Karpas-422 (cell line): Measurements from ENCODE around the gene SH3BP5L. TPM values are rescaled to one million over a fixed set of nuclear protein-coding genes. Genes with fewer than 3 reads are reported as not detected.

Experiments
- DNase-seq: peaks from one replicate; pipeline ENCODE4 v3.0.0-alpha.2; 2015
- H2AFZ ChIP-seq: fragments of 200-600 bp; sonication (generic); 2 replicates; pipeline ENCODE4 v1.6.1; 2014; ENCODE audit warnings: antibody characterized with exemption, low read length, mixed read lengths
- H3K27ac ChIP-seq: fragments of 200-600 bp; sonication (generic); 2 replicates; pipeline ENCODE4 v1.5.1; 2014; ENCODE audit warnings: mild to moderate bottlenecking, low read length, moderate library complexity
- H3K27me3 ChIP-seq: fragments of 200-600 bp; sonication (generic); 2 replicates; pipeline ENCODE4 v1.6.1; 2014; ENCODE audit warnings: low read length, mixed read lengths
- H3K36me3 ChIP-seq: fragments of 200-600 bp; sonication (generic); 2 replicates; pipeline ENCODE4 v1.6.1; 2014; ENCODE audit warnings: low read length, mixed read lengths; ENCODE audit not compliant: insufficient read depth
- H3K4me1 ChIP-seq: fragments of 200-600 bp; sonication (generic); 2 replicates; pipeline ENCODE4 v1.6.1; 2014; ENCODE audit warnings: mild to moderate bottlenecking, low read length, mixed read lengths
- H3K4me2 ChIP-seq: fragments of 200-600 bp; sonication (generic); 2 replicates; pipeline ENCODE4 v1.6.1; 2014; ENCODE audit warnings: low read length, low read depth, mild to moderate bottlenecking; ENCODE audit not compliant: poor library complexity, severe bottlenecking
- H3K4me3 ChIP-seq: fragments of 200-600 bp; sonication (generic); 2 replicates; pipeline ENCODE4 v1.5.1; 2014; ENCODE audit warnings: mild to moderate bottlenecking, antibody characterized with exemption, low read length, mixed read lengths
- H3K79me2 ChIP-seq: fragments of 200-600 bp; sonication (generic); 2 replicates; pipeline ENCODE4 v1.6.1; 2014; ENCODE audit warnings: mild to moderate bottlenecking, low read length, mixed read lengths
- H3K9ac ChIP-seq: fragments of 200-600 bp; sonication (generic); 2 replicates; pipeline ENCODE4 v1.6.0; 2014; ENCODE audit warnings: low read length
- H3K9me2 ChIP-seq: fragments of 200-600 bp; sonication (generic), shearing (Covaris generic); replicated peaks from 2 replicates; pipeline ENCODE4 v1.6.0; 2014; ENCODE audit warnings: mild to moderate bottlenecking, low read length, moderate library complexity; ENCODE audit not compliant: insufficient read depth
- H3K9me3 ChIP-seq: fragments of 300-700, 200-600 bp; sonication (generic); 2 replicates; pipeline ENCODE4 v1.6.1; 2014; ENCODE audit warnings: low read length, mixed read lengths
- H4K20me1 ChIP-seq: fragments of 200-600 bp; sonication (generic); 2 replicates; pipeline ENCODE4 v1.6.1; 2014; ENCODE audit warnings: mild to moderate bottlenecking, antibody characterized with exemption, low read length, low read depth; ENCODE audit not compliant: insufficient read depth
- total RNA-seq: library from RNA; depleted of rRNA; stranded (reverse); fragments of >200 nt; shearing (Covaris generic); gene quantifications from 2 replicates; pipeline ENCODE4 v1.2.3, GENCODE V29; 2014; ENCODE audit warnings: low replicate concordance

Gene SH3BP5L
- total RNA-seq, 1 experiment from 2014 or later = 14.6 TPM

DNA sequence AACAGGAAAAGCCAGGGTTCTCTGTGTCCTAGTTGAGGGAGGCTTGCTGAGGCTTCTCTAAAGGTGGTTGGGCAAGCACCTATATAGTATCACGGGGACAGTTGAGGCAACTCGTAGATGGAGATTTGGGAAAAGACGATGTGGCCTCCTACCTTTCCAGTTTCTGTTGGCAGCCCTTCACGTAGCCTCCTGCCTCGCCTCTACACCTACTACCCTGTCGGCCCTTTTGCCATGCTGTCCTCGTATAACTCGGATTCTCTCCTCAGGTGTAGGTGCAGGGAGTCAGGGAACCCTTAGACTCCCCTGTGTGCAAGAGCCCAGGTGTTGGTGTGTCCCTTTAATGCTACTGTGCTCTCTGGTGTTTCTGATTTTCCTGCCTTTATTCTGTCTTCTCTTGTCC lies 22.9 kb upstream of the SH3BP5L start:
- Histone ChIP-seq H3K9me3 (no peaks in the 10 kb centered on the region), H4K20me1 (no peaks in the 10 kb centered on the region), H3K4me2 (no peak overlapping the region), H3K36me3 (peaks cover 24% of the 10 kb centered on the region; the same call in 1 of the 2 replicates), H3K9me2 (no peaks in the 10 kb centered on the region), H3K27ac (no peak overlapping the region), H3K27me3 (no peaks in the 10 kb centered on the region), H3K79me2 (peaks cover 8% of the 10 kb centered on the region; the same call in 1 of the 2 replicates), H3K9ac (no peak overlapping the region), H2AFZ (no peak overlapping the region), H3K4me1 (peaks cover 10% of the 10 kb centered on the region), H3K4me3 (no peak overlapping the region)
- no peak for DNase-seq

DNA sequence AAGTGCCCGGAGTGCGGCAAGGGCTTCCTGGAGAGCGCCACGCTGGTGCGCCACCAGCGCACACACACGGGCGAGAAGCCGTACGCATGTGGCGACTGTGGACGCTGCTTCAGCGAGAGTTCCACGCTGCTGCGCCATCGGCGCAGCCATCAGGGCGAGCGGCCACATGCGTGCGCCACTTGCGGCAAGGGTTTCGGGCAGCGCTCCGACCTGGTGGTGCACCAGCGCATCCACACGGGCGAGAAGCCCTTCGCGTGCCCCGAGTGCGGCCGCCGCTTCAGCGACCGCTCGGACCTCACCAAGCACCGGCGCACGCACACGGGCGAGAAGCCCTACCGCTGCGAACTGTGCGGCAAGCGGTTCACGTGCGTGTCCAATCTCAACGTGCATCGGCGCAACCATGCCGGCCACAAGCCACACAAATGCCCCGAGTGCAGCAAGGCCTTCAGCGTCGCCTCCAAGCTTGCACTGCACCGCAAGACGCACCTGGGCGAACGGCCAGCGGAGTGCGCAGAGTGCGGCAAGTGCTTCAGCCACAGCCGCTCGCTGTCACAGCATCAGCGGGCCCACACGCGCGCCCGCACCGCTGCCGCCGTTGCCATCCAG lies 22.3 kb upstream of the SH3BP5L start:
- Histone ChIP-seq H4K20me1 (no peaks in the 10 kb centered on the region), H3K9me3 (no peaks in the 10 kb centered on the region), H3K27ac (no peak overlapping the region), H3K9ac (no peak overlapping the region), H3K27me3 (no peaks in the 10 kb centered on the region), H3K4me2 (no peak overlapping the region), H2AFZ (no peak overlapping the region), H3K9me2 (no peaks in the 10 kb centered on the region), H3K79me2 (peaks cover 11% of the 10 kb centered on the region), H3K36me3 (peaks cover 24% of the 10 kb centered on the region; the same call in 1 of the 2 replicates), H3K4me3 (no peak overlapping the region), H3K4me1 (peaks cover 13% of the 10 kb centered on the region)
- DNase-seq = no peak

DNA sequence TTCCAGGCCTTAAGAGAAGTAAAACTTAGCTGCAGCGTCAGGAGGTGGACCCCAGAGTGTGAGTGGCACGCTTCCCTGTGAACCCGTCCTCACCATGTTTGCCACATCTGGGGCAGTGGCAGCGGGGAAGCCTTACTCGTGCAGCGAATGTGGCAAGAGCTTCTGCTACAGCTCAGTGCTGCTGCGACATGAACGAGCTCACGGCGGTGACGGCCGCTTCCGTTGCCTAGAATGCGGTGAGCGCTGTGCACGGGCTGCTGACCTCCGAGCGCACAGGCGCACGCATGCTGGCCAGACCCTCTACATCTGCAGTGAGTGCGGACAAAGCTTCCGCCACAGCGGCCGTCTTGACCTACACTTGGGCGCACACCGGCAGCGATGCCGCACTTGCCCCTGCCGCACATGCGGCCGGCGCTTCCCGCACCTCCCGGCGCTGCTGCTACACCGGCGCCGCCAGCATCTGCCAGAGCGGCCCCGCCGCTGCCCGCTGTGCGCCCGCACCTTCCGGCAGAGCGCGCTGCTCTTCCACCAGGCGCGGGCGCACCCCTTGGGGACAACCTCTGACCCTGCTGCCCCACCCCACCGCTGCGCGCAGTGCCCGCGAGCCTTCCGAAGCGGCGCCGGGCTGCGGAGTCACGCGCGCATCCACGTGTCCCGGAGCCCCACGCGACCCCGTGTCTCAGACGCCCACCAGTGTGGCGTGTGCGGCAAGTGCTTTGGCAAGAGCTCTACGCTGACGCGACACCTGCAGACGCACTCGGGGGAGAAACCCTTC lies 21.7 kb upstream of the SH3BP5L start:
- H3K4me2 ChIP-seq = no peak overlapping the region
- H3K4me1 ChIP-seq = peaks cover 13% of the 10 kb centered on the region
- no peaks in the 10 kb centered on the region for H4K20me1 ChIP-seq
- peaks cover 18% of the 10 kb centered on the region for H3K79me2 ChIP-seq
- H3K27me3 ChIP-seq = no peaks in the 10 kb centered on the region
- no peak overlapping the region for H3K4me3 ChIP-seq
- no peak overlapping the region for H3K27ac ChIP-seq
- peaks cover 21% of the 10 kb centered on the region; the same call in 1 of the 2 replicates for H3K36me3 ChIP-seq
- H3K9ac ChIP-seq = no peak overlapping the region
- DNase-seq = no peak
- no peak overlapping the region for H2AFZ ChIP-seq
- no peaks in the 10 kb centered on the region for H3K9me2 ChIP-seq
- no peaks in the 10 kb centered on the region for H3K9me3 ChIP-seq

DNA sequence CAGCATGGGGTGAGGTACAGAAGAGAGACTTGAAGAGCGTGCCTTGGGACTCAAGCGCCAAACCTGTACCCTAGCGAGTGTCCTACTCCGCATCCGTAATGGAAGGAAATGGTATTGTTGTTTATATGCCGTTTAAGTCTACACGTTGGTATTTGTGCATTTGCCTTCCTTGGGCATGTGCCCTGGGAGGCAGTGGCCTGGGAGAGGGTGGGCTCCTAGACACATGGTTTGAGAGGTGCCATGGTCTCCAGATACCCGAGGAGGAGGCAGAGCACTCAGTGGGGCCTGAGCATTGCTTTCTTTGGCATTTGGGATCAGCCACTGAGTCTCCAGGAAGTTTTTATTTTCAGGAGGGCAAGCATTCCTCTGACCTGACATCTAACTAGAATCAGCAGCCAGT lies 18.8 kb upstream of the SH3BP5L start:
- no peaks in the 10 kb centered on the region for H4K20me1 ChIP-seq
- H3K9me2 ChIP-seq = no peaks in the 10 kb centered on the region
- peaks cover 13% of the 10 kb centered on the region; the same call in 1 of the 2 replicates for H3K36me3 ChIP-seq
- no peak overlapping the region for H3K4me2 ChIP-seq
- H3K4me3 ChIP-seq = no peak overlapping the region
- no peaks in the 10 kb centered on the region for H3K9me3 ChIP-seq
- no peak for DNase-seq
- no peaks in the 10 kb centered on the region for H3K27me3 ChIP-seq
- H3K79me2 ChIP-seq = peaks cover 44% of the 10 kb centered on the region
- H3K4me1 ChIP-seq = peaks cover 26% of the 10 kb centered on the region
- no peak overlapping the region for H3K9ac ChIP-seq
- no peak overlapping the region for H3K27ac ChIP-seq
- no peak overlapping the region for H2AFZ ChIP-seq

DNA sequence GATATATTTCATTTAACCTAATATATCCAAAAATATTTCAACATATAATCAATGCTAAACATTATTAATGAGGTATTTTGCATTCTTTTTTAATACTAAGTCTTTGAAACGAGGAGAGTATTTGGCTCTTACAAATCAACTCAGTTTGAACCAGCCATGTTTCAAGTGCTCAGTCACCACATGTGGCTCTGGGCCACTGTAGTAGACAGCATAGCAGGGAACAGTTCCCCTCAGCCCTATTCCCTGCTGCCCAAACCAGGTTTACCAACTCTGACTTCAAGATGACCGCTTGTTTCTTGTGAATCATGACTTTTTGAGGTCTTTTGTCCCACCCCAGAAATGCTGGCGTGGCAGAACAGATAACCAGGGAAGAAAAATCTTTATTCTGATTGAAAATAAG lies 18.0 kb upstream of the SH3BP5L start:
- Histone ChIP-seq H3K27me3 (no peaks in the 10 kb centered on the region), H3K9me3 (no peaks in the 10 kb centered on the region), H4K20me1 (no peaks in the 10 kb centered on the region), H3K4me2 (no peak overlapping the region), H3K36me3 (peaks cover 6% of the 10 kb centered on the region; the same call in 1 of the 2 replicates), H3K27ac (no peak overlapping the region), H3K79me2 (peaks cover 50% of the 10 kb centered on the region), H2AFZ (no peak overlapping the region), H3K9me2 (no peaks in the 10 kb centered on the region), H3K4me1 (peaks cover 29% of the 10 kb centered on the region), H3K4me3 (no peak overlapping the region), H3K9ac (no peak overlapping the region)
- no peak for DNase-seq

DNA sequence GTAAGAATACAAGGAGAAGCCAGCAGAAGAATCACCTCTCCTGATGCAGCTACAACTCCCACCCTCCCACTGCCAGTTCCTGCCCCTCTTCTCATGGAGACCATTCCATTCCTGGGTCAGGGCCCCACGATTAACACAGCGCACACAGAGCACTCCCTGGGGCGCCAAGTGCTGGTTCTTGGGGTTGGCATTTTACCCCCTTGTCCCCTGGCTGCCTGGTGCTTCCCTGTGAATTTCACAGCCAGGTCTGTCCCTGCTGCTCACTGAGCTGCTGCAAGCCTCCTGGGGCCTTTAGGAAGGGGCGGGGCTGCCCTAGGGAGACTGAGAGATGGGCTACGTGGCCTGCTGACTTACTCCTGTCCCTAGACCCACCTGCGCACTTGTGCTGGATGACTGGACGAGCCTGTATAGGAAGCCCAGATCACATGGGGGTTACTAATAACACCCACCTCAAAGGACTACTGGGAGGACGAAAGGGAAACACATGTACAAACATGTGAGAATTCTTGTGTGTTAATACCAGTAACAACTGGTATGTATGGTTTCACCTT lies 17.1 kb upstream of the SH3BP5L start:
- Histone ChIP-seq H3K27me3 (no peaks in the 10 kb centered on the region), H3K4me3 (no peak overlapping the region), H3K9me3 (no peaks in the 10 kb centered on the region), H2AFZ (no peak overlapping the region), H4K20me1 (no peaks in the 10 kb centered on the region), H3K36me3 (peaks cover 6% of the 10 kb centered on the region; the same call in 1 of the 2 replicates), H3K4me2 (peak overlapping the region; percentile 28), H3K79me2 (peaks cover 50% of the 10 kb centered on the region), H3K27ac (no peak overlapping the region), H3K9me2 (no peaks in the 10 kb centered on the region), H3K4me1 (peaks cover 29% of the 10 kb centered on the region), H3K9ac (peak overlapping the region; percentile 37; the same call in 1 of the 2 replicates)
- no peak for DNase-seq

DNA sequence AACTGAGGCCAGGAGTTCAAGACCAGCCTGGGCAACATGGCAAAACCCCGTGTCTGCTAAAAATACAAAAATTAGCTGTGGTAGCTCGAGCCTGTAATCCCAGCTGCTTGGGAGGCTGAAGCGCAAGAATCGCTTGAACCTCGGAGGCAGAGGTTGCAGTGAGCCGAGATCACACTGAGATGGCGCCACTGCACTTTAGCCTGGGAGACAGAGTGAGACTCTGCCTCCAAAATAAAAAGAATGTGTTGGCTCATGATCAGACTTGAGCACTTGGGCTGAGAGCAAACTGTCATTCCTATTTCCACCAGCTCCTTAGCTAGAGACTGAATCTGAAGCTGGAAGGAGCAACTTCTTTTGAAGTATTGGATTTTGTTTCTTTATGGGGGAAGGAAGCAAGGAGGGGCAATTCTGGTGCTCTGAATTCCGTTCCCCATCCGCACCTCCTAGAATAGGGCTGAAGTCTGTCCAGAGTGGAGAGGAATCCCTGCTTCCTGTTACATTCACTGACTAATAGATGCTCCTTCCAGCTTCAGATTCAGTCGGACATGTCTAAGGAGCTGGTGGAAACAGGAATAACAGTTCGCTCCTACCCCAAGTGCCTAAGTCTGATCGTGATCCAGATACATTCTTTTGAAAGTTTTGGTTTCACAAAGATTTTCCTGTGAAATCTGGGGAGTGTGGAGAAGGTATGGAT lies 16.1 kb upstream of the SH3BP5L start:
- Histone ChIP-seq H3K9ac (peak overlapping the region; percentile 37), H3K9me2 (no peaks in the 10 kb centered on the region), H3K4me1 (peaks cover 39% of the 10 kb centered on the region), H3K4me3 (no peak overlapping the region), H3K27me3 (no peaks in the 10 kb centered on the region), H3K9me3 (no peaks in the 10 kb centered on the region), H3K79me2 (peaks cover 50% of the 10 kb centered on the region), H4K20me1 (no peaks in the 10 kb centered on the region), H3K36me3 (peaks cover 6% of the 10 kb centered on the region; the same call in 1 of the 2 replicates), H2AFZ (no peak overlapping the region), H3K27ac (no peak overlapping the region), H3K4me2 (peak overlapping the region; percentile 28)
- DNase-seq = peak; percentile 71

DNA sequence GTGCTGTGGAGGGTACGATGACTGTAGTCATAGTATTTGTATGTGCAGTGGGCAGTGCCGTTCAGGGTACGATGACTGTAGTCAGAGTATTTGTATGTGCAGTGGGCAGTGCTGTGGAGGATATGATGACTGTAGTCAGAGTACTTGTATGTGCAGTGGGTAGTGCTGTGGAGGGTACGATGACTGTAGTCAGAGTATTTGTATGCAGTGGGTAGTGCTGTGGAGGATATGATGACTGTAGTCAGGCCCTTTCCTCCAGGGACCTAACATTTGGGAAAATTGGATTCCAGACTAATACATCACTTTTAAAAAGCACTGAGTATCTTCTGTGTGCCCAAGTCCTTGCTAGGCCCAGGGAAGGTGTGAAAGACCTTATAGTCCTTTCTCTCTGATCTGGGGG lies 15.2 kb upstream of the SH3BP5L start:
- H3K27me3 ChIP-seq = no peaks in the 10 kb centered on the region
- H3K4me2 ChIP-seq = no peak overlapping the region
- no peak overlapping the region for H3K4me3 ChIP-seq
- H4K20me1 ChIP-seq = no peaks in the 10 kb centered on the region
- no peaks in the 10 kb centered on the region for H3K9me3 ChIP-seq
- no peaks in the 10 kb centered on the region for H3K9me2 ChIP-seq
- no peak overlapping the region for H3K27ac ChIP-seq
- H3K79me2 ChIP-seq = peaks cover 50% of the 10 kb centered on the region
- H2AFZ ChIP-seq = no peak overlapping the region
- H3K4me1 ChIP-seq = peaks cover 39% of the 10 kb centered on the region
- H3K36me3 ChIP-seq = peaks cover 6% of the 10 kb centered on the region; the same call in 1 of the 2 replicates
- no peak for DNase-seq
- peak overlapping the region; percentile 20; the same call in 1 of the 2 replicates for H3K9ac ChIP-seq
